AG04449 (cell line): ENCODE measurements around the gene IFITM10.

ENCODE experiments used
- CTCF ChIA-PET: fragments of 350-600 bp; formaldehyde crosslinking; extraction: SDS; loops from one replicate; lab custom pipeline; 2021; ENCODE audit warnings: antibody characterized with exemption; lab: Yijun Ruan, JAX
- POLR2A ChIA-PET: fragments of 400-600, 350-600 bp; formaldehyde crosslinking; extraction: SDS; loops from one replicate; lab custom pipeline; 2020; ENCODE audit warnings: antibody characterized with exemption, inconsistent platforms; lab: Yijun Ruan, JAX
- DNase-seq: peaks from one replicate; pipeline ENCODE4 v3.0.0-alpha.2; 2010; ENCODE audit warnings: low read depth, low spot score
- H3K4me3 ChIP-seq: 2 replicates; pipeline ENCODE4 v1.5.1; 2011; ENCODE audit warnings: low read depth, mild to moderate bottlenecking, control low read depth, low read length
- CTCF ChIP-seq: IDR thresholded peaks from one replicate; pipeline ENCODE4 v1.5.1; 2011; ENCODE audit warnings: mild to moderate bottlenecking, moderate library complexity, low read length, control low read depth, inconsistent platforms; ENCODE audit not compliant: insufficient read depth; ENCODE audit errors: missing control alignments

Gene IFITM10

GRCh38 chr11:1765871-1766718, 15.7 kb upstream of the IFITM10 start:
- POLR2A ChIA-PET, result no interaction called here
- TF ChIP-seq CTCF, result no peak
- CTCF ChIA-PET, result interaction anchor here (0.7 kb wide), 1 partner anchor 39 kb away, joined by 3 read pairs; no protein-coding TSS in a partner anchor
- no peak for DNase-seq
- H3K4me3 ChIP-seq, result no peak overlapping the region

GRCh38 chr11:1763796-1764661, 13.6 kb upstream of the IFITM10 start, which contains the start of gene CTSD:
Gene CTSD, minus strand, starts transcription at chr11:1763927. Its CDS starts 68 bp downstream, at chr11:1763859.
- H3K4me3 ChIP-seq, result peak within 1 kb of the TSS; percentile 84
- no peak for DNase-seq
- CTCF ChIA-PET, result interaction anchor here (0.7 to 1.8 kb wide), 4 partner anchors 10 to 70 kb away, joined by 3 to 7 read pairs (median 4); no protein-coding TSS in a partner anchor
- no peak for TF ChIP-seq CTCF
- POLR2A ChIA-PET, result interaction anchor here (0.6 to 1.0 kb wide), 3 partner anchors 15 to 68 kb away, joined by 3 read pairs; no protein-coding TSS in a partner anchor

GRCh38 chr11:1763336-1763795, 13.0 kb upstream of the IFITM10 start:
- peak overlapping the region; percentile 84 for H3K4me3 ChIP-seq
- ChIA-PET CTCF (interaction anchor here (1.8 kb wide), 1 partner anchor 69 kb away, joined by 8 read pairs; no protein-coding TSS in a partner anchor), POLR2A (interaction anchor here (0.6 to 1.0 kb wide), 3 partner anchors 14 to 69 kb away, joined by 3 read pairs; no protein-coding TSS in a partner anchor)
- DNase-seq, result no peak
- TF ChIP-seq CTCF, result no peak

- CTCF ChIA-PET, result interaction anchor here (1.2 to 1.8 kb wide), 2 partner anchors 69 to 70 kb away, joined by 8 to 9 read pairs; no protein-coding TSS in a partner anchor
- TF ChIP-seq CTCF, result no peak
- no peak for DNase-seq
- POLR2A ChIA-PET, result interaction anchor here (0.8 kb wide), 1 partner anchor 13 kb away, joined by 4 read pairs; the partner anchor contains the start of gene IFITM10
- peak overlapping the region; percentile 84 for H3K4me3 ChIP-seq
Measured at GRCh38 chr11:1762537-1763302, 12.3 kb upstream of the IFITM10 start.

GRCh38 chr11:1761857-1762536, 11.6 kb upstream of the IFITM10 start:
- ChIA-PET POLR2A (interaction anchor here (0.8 kb wide), 1 partner anchor 12 kb away, joined by 4 read pairs; the partner anchor contains the start of gene IFITM10), CTCF (interaction anchor here (1.2 to 1.8 kb wide), 2 partner anchors 68 to 71 kb away, joined by 8 to 9 read pairs; no protein-coding TSS in a partner anchor)
- H3K4me3 ChIP-seq, result peak overlapping the region; percentile 18
- DNase-seq, result no peak
- no peak for TF ChIP-seq CTCF
